HG02588 (cell line): ENCODE results near the gene NHLH2.

ENCODE experiments used
- ATAC-seq: cut with Tn5 transposase; IDR thresholded peaks from one replicate; pipeline ENCODE4 v1.9.1; 2021; ENCODE audit warnings: mild to moderate bottlenecking, moderate library complexity; ENCODE audit not compliant: unreplicated experiment

The NHLH2 gene

GRCh38 chr1:115805597-115805996, 35.3 kb downstream of the NHLH2 start:
- ATAC-seq, result no peak

- ATAC-seq, result no peak
Measured at GRCh38 chr1:115802416-115802815, 38.5 kb downstream of the NHLH2 start.

GRCh38 chr1:115797486-115797885, 43.4 kb downstream of the NHLH2 start:
- no peak for ATAC-seq

- no peak for ATAC-seq
Measured at GRCh38 chr1:115796897-115797296, 44.0 kb downstream of the NHLH2 start.

- ATAC-seq, result no peak
Measured at GRCh38 chr1:115796036-115796435, 44.9 kb downstream of the NHLH2 start.

GRCh38 chr1:115794976-115795639, 45.8 kb downstream of the NHLH2 start:
- ATAC-seq, result no peak

GRCh38 chr1:115793162-115793561, 47.8 kb downstream of the NHLH2 start:
- ATAC-seq, result no peak

GRCh38 chr1:115791816-115792215, 49.1 kb downstream of the NHLH2 start:
- no peak for ATAC-seq

GRCh38 chr1:115790846-115791245, 50.1 kb downstream of the NHLH2 start:
- ATAC-seq, result no peak

GRCh38 chr1:115790356-115790755, 50.6 kb downstream of the NHLH2 start:
- no peak for ATAC-seq
